Loucy (cell line): Measurements from ENCODE around the gene SRGAP1.

Experiments used
- EZH2phosphoT487 ChIP-seq: fragments of 200-600 bp; IDR thresholded peaks from 2 replicates; pipeline ENCODE4 v1.6.1; 2018; ENCODE audit warnings: antibody characterized with exemption, mild to moderate bottlenecking, moderate library complexity, borderline replicate concordance
- TF ChIP-seq, protein P1 (sequence below): fragments of 200-600 bp; sonication (generic); conservative IDR thresholded peaks from 2 replicates; pipeline ENCODE4 v1.5.1; 2014; ENCODE audit warnings: mild to moderate bottlenecking, antibody characterized with exemption, low read length

GRCh38 chr12:63999853-64000252 lies 155.4 kb downstream of the SRGAP1 start:
- TF ChIP-seq EZH2phosphoT487, result no peak
- TF ChIP-seq, protein P1, sequence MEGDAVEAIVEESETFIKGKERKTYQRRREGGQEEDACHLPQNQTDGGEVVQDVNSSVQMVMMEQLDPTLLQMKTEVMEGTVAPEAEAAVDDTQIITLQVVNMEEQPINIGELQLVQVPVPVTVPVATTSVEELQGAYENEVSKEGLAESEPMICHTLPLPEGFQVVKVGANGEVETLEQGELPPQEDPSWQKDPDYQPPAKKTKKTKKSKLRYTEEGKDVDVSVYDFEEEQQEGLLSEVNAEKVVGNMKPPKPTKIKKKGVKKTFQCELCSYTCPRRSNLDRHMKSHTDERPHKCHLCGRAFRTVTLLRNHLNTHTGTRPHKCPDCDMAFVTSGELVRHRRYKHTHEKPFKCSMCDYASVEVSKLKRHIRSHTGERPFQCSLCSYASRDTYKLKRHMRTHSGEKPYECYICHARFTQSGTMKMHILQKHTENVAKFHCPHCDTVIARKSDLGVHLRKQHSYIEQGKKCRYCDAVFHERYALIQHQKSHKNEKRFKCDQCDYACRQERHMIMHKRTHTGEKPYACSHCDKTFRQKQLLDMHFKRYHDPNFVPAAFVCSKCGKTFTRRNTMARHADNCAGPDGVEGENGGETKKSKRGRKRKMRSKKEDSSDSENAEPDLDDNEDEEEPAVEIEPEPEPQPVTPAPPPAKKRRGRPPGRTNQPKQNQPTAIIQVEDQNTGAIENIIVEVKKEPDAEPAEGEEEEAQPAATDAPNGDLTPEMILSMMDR, result no peak
